ENCODE data around the gene INSR.
A peak's percentile ranks its signal among the peaks of the same experiment; 100 is the strongest.
"Not testable (repeated sequence)": the region's sequence is repeated elsewhere in the genome, so short reads cannot be mapped to it uniquely, and the experiment has no call there.

Gene INSR

GRCh38 chr19:7293762-7294557 is at the start of gene INSR:
Gene INSR (minus strand): TSS chr19:7294414. CDS start chr19:7293891, 523 bp downstream.
- DNase-seq (ENCODE audit: low spot score), result peak; percentile 77

GRCh38 chr19:7342143-7342542 is 47.9 kb upstream of the INSR start:
- DNase-seq (ENCODE audit: low spot score), result no peak

GRCh38 chr19:7340959-7341837 is 47.0 kb upstream of the INSR start:
- DNase-seq (ENCODE audit: low spot score), result peak; percentile 65

GRCh38 chr19:7337380-7338194 is 43.4 kb upstream of the INSR start:
- DNase-seq (ENCODE audit: low spot score), result no peak

GRCh38 chr19:7336321-7336973 is 42.2 kb upstream of the INSR start:
- DNase-seq (ENCODE audit: low spot score), result no peak

- no peak for DNase-seq (ENCODE audit: low spot score)
Measured at GRCh38 chr19:7333198-7334118, 39.2 kb upstream of the INSR start.

- no peak for DNase-seq (ENCODE audit: low spot score)
Measured at GRCh38 chr19:7331446-7331845, 37.2 kb upstream of the INSR start.

GRCh38 chr19:7328647-7329046 is 34.4 kb upstream of the INSR start:
- no peak for DNase-seq (ENCODE audit: low spot score)

- DNase-seq (ENCODE audit: low spot score), result no peak
Measured at GRCh38 chr19:7327802-7328201, 33.6 kb upstream of the INSR start.

- peak; percentile 47 for DNase-seq (ENCODE audit: low spot score)
Measured at GRCh38 chr19:7326105-7326877, 32.1 kb upstream of the INSR start.

- DNase-seq (ENCODE audit: low spot score), result no peak
Measured at GRCh38 chr19:7318176-7318575, 24.0 kb upstream of the INSR start.

- no peak for DNase-seq (ENCODE audit: low spot score)
Measured at GRCh38 chr19:7312816-7313215, 18.6 kb upstream of the INSR start.

- DNase-seq (ENCODE audit: low spot score), result no peak
Measured at GRCh38 chr19:7311911-7312310, 17.7 kb upstream of the INSR start.

GRCh38 chr19:7308327-7308726 is 14.1 kb upstream of the INSR start:
- not testable (repeated sequence) for DNase-seq (ENCODE audit: low spot score)

GRCh38 chr19:7307590-7308218 is 13.5 kb upstream of the INSR start:
- no peak for DNase-seq (ENCODE audit: low spot score)

- DNase-seq (ENCODE audit: low spot score), result no peak
Measured at GRCh38 chr19:7304200-7304599, 10.0 kb upstream of the INSR start.

- no peak for DNase-seq (ENCODE audit: low spot score)
Measured at GRCh38 chr19:7303470-7303869, 9.3 kb upstream of the INSR start.

GRCh38 chr19:7301525-7301924 is 7.3 kb upstream of the INSR start:
- no peak for DNase-seq (ENCODE audit: low spot score)

- no peak for DNase-seq (ENCODE audit: low spot score)
Measured at GRCh38 chr19:7297742-7298141, 3.5 kb upstream of the INSR start.
